ENCODE results near the gene CEBPA.
"Not testable (repeated sequence)": the region's sequence is repeated elsewhere in the genome, so short reads cannot be mapped to it uniquely, and the experiment has no call there.

CEBPA gene

GRCh38 chr19:33324628-33325027, 22.3 kb upstream of the CEBPA start:
- no peak for DNase-seq (ENCODE audit: low spot score)

- no peak for DNase-seq (ENCODE audit: low spot score)
Observed at GRCh38 chr19:33323093-33323820, 20.9 kb upstream of the CEBPA start.

- no peak for DNase-seq (ENCODE audit: low spot score)
Observed at GRCh38 chr19:33320636-33321035, 18.3 kb upstream of the CEBPA start.

- DNase-seq (ENCODE audit: low spot score), result not testable (repeated sequence)
Observed at GRCh38 chr19:33317991-33318390, 15.7 kb upstream of the CEBPA start.

- DNase-seq (ENCODE audit: low spot score), result no peak
Observed at GRCh38 chr19:33317517-33317916, 15.2 kb upstream of the CEBPA start.

- no peak for DNase-seq (ENCODE audit: low spot score)
Observed at GRCh38 chr19:33316541-33317264, 14.4 kb upstream of the CEBPA start.

GRCh38 chr19:33312808-33313207, 10.5 kb upstream of the CEBPA start:
- DNase-seq (ENCODE audit: low spot score), result not testable (repeated sequence)

GRCh38 chr19:33312065-33312464, 9.7 kb upstream of the CEBPA start:
- DNase-seq (ENCODE audit: low spot score), result no peak

GRCh38 chr19:33311326-33311682, 9.0 kb upstream of the CEBPA start:
- DNase-seq (ENCODE audit: low spot score), result no peak

GRCh38 chr19:33310606-33311325, 8.4 kb upstream of the CEBPA start:
- DNase-seq (ENCODE audit: low spot score), result no peak

- no peak for DNase-seq (ENCODE audit: low spot score)
Observed at GRCh38 chr19:33309826-33310225, 7.5 kb upstream of the CEBPA start.

GRCh38 chr19:33306853-33307792, 4.8 kb upstream of the CEBPA start:
- no peak for DNase-seq (ENCODE audit: low spot score)

- no peak for DNase-seq (ENCODE audit: low spot score)
Observed at GRCh38 chr19:33306191-33306590, 3.9 kb upstream of the CEBPA start.

GRCh38 chr19:33304760-33305647, 2.7 kb upstream of the CEBPA start:
- DNase-seq (ENCODE audit: low spot score), result no peak

- DNase-seq (ENCODE audit: low spot score), result no peak
Observed at GRCh38 chr19:33304371-33304759, 2.0 kb upstream of the CEBPA start.

- no peak for DNase-seq (ENCODE audit: low spot score)
Observed at GRCh38 chr19:33303791-33304345, 1.5 kb upstream of the CEBPA start.

GRCh38 chr19:33302974-33303790, 848 bp upstream of the CEBPA start:
- no peak for DNase-seq (ENCODE audit: low spot score)

GRCh38 chr19:33301900-33302174, 497 bp downstream of the CEBPA start:
- DNase-seq (ENCODE audit: low spot score), result no peak

- DNase-seq (ENCODE audit: low spot score), result no peak
Observed at GRCh38 chr19:33301144-33301899, 1.0 kb downstream of the CEBPA start.

- no peak for DNase-seq (ENCODE audit: low spot score)
Observed at GRCh38 chr19:33300894-33301143, 1.5 kb downstream of the CEBPA start.
